Astrocyte (in vitro differentiated cells and primary cell): ENCODE data around the gene NME4.

Source experiments
- EZH2 ChIP-seq: IDR thresholded peaks from 2 replicates; pipeline ENCODE4 v1.6.1; 2012; ENCODE audit warnings: mild to moderate bottlenecking, low read length, inconsistent platforms; ENCODE audit not compliant: insufficient read depth
- TF ChIP-seq, protein P1 (sequence below): IDR thresholded peaks from 2 replicates; pipeline ENCODE4 v1.5.1; 2011; ENCODE audit warnings: low read depth, mild to moderate bottlenecking, inconsistent platforms, low read length, moderate library complexity; ENCODE audit not compliant: insufficient read depth

GRCh38 chr16:401468-402348, 4.7 kb downstream of the NME4 start, which contains the start of gene DECR2:
- no peak for TF ChIP-seq EZH2
- TF ChIP-seq, protein P1, sequence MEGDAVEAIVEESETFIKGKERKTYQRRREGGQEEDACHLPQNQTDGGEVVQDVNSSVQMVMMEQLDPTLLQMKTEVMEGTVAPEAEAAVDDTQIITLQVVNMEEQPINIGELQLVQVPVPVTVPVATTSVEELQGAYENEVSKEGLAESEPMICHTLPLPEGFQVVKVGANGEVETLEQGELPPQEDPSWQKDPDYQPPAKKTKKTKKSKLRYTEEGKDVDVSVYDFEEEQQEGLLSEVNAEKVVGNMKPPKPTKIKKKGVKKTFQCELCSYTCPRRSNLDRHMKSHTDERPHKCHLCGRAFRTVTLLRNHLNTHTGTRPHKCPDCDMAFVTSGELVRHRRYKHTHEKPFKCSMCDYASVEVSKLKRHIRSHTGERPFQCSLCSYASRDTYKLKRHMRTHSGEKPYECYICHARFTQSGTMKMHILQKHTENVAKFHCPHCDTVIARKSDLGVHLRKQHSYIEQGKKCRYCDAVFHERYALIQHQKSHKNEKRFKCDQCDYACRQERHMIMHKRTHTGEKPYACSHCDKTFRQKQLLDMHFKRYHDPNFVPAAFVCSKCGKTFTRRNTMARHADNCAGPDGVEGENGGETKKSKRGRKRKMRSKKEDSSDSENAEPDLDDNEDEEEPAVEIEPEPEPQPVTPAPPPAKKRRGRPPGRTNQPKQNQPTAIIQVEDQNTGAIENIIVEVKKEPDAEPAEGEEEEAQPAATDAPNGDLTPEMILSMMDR = no peak
